Activated CD4-positive, alpha-beta T cell treated with anti-CD3 and anti-CD28 coated beads for 48 hours (primary cell): Measurements from ENCODE around the gene PLEKHO2.
"Not testable (repeated sequence)": the region's sequence is repeated elsewhere in the genome, so short reads cannot be mapped to it uniquely, and the experiment has no call there.

Experiments
- DNase-seq: peaks from one replicate; pipeline ENCODE4 v3.0.0-alpha.2; 2020

PLEKHO2 gene, protein sequence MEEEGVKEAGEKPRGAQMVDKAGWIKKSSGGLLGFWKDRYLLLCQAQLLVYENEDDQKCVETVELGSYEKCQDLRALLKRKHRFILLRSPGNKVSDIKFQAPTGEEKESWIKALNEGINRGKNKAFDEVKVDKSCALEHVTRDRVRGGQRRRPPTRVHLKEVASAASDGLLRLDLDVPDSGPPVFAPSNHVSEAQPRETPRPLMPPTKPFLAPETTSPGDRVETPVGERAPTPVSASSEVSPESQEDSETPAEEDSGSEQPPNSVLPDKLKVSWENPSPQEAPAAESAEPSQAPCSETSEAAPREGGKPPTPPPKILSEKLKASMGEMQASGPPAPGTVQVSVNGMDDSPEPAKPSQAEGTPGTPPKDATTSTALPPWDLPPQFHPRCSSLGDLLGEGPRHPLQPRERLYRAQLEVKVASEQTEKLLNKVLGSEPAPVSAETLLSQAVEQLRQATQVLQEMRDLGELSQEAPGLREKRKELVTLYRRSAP

DNA sequence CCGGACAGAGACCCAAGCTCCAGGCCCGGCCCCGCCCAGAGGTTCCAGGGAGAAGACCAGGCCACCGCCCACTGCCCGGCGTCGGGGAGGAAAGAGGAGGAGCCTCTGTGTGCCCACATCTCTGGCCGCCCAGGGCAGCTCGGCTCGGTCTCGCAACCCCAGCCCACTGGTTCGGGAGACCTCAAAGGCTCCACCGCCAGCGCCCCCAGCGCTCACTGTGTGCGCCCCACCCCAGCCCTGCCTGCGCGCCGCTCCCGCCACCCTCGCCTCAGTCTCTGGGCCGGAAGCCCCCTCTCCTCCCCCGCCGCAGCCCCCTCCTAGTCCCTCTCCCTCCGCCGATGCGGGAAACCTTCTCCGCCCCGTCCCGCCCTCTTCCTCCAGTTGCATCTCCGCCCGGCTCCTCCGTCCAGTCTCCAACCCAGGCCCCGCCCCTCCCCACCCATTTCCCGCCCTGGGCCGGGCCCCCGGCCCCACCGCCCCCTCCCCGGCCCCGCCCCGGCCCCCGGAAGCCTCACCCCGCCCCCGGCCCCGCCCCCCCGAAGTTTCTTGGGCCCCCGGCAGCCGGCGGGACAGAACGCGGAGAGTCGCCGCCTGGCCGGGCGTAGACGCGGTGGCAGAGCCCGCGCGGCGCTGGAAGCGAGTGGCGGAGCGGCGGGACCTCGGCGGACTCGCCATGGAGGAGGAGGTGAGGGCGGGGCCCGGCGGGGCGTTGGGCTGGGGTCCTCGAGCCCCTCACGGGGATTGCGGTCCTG, at the start of gene PLEKHO2:
Gene PLEKHO2 (plus strand): TSS at position 572 of the 752 bp plus-strand sequence. CDS start 102 bp downstream, at position 674.
- peak; percentile 86 for DNase-seq

DNA sequence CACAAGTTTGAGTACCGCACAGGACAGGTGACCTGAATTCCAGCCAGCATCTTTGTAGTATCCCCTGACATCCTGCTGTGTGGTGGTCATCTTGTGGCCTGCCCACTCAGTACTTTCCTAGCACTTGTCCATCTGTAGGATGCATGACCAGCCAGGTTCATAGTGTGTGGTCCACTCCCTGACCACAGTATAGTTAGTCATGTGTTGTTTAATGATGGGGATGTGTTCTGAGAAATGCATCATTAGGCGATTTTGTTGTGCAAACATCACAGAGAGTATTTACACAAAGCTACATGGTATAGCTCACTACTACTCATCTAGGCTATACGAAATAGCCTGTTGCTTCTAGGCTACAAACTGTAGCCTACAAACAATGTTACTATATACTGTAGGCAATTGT, 49.4 kb upstream of the PLEKHO2 start:
- no peak for DNase-seq

DNA sequence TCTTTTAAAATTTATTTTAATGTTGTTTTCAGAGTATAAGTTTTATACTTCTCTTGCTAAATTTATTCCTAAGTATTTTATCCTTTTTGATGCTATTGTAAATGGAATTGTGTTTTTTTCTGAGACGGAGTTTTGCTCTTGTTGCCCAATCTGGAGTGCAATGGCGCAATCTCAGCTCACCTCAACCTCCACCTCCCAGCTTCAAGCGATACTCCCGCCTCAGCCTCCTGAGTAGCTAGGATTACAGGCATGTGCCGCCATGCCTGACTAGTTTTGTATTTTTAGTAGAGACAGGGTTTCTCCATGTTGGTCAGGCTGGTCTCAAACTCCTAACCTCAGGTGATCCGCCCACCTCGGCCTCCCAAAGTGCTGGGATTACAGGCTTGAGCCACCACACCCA, 46.4 kb upstream of the PLEKHO2 start:
- not testable (repeated sequence) for DNase-seq

DNA sequence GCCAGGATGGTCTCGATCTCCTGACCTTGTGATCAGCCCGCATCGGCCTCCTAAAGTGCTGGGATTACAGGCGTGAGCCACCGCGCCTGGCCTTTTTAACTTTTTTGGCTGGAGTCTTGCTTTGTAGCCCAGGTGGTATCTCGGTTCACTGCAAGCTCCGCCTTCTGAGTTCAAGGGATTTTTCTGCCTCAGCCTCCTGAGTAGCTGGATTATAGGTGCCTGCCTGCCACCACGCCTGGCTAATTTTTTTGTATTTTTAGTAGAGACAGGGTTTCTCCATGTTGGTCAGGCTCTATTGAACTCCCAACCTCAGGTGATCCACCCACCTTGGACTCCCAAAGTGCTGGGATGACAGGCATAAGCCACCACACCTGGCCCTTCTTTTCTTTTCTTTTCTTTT, 45.8 kb upstream of the PLEKHO2 start:
- not testable (repeated sequence) for DNase-seq

DNA sequence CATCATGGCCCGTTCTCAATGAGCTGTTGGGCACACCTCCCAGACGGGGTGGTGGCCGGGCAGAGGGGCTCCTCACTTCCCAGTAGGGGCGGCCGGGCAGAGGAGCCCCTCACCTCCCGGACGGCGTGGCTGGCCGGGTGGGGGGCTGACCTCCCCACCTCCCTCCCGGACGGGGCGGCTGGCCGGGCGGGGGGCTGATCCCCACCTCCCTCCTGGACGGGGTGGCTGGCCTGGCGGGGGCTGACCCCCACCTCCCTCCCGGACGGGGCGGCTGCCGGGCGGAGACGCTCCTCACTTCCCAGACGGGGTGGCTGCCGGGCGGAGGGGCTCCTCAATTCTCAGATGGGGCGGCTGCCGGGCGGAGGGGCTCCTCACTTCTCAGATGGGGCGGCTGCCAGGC, 42.8 kb upstream of the PLEKHO2 start:
- DNase-seq = not testable (repeated sequence)

DNA sequence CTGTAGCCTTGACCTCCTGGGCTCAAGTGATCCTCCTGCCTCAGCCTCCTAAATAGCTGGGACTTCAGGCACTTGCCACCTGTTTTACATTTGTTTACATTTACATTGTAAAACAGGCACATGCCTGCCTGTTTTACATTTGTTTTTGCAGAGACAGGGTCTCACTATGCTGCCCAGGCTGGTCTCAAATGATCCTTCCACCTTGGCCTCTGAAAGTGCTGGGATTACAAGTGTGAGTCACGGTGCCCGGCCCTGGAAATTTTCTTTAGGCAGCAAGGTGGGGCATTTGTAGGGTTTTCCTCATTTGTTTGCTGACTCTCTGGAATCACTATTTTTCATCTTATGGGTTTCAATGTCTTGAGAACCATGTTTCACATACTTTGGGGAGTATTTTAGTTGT, 41.2 kb upstream of the PLEKHO2 start:
- no peak for DNase-seq

DNA sequence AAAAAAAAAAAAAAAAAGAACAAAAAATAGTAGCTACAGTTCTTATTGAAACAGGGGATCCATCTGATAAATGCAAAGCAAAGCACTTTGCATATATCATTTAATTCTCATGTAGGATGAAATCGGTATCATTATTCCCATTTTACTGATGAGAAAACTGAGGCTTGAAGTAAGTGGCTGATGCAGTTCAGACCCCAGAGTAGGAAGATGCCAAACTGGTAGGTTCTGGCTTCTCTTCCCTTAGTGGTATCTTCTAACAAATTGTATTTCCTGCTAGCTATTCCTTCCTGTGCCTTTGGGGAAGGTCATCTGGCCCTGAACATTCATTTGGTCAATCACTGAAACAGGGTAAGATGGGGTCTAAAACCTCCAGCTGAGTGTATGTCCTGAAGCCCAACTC, 38.2 kb upstream of the PLEKHO2 start:
- no peak for DNase-seq

DNA sequence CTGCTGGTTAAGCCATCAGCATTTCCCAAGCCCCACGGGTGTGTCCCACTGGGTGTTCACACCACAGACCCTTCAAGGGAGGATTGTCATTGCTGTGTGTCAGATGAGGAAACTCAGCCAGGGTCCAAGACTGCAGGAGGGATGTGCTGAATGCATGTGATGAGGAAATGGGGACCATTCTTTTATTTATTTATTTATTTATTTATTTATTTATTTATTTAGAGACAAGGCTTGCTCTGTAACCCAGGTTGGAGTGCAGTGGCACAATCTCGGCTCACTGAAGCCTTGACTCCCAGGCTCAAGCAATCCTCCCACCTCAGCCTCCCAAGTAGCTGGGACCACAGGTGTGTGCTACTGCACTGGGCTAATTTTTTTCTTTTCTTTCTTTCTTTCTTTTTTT, 37.1 kb upstream of the PLEKHO2 start:
- no peak for DNase-seq

DNA sequence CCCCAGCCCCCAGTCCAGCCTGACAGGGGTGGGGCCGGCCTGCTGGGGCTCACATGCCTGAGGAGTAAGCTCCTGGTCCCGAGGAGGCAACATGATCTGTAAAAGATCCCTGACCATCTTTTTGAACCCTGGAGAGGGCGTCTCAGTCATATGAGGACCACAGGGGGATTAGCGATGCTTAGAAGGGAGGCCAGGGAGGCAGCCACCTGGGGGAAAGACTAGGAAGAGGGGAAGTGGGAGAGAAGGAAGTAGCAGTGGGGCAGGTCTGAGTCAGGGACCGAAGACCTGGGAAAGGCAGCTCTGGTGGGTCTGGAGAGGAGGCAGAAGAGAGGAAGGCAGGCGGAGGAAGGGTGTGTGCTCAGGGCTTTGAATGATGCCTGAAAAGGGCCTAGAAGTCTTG, 35.2 kb upstream of the PLEKHO2 start:
- DNase-seq = no peak

DNA sequence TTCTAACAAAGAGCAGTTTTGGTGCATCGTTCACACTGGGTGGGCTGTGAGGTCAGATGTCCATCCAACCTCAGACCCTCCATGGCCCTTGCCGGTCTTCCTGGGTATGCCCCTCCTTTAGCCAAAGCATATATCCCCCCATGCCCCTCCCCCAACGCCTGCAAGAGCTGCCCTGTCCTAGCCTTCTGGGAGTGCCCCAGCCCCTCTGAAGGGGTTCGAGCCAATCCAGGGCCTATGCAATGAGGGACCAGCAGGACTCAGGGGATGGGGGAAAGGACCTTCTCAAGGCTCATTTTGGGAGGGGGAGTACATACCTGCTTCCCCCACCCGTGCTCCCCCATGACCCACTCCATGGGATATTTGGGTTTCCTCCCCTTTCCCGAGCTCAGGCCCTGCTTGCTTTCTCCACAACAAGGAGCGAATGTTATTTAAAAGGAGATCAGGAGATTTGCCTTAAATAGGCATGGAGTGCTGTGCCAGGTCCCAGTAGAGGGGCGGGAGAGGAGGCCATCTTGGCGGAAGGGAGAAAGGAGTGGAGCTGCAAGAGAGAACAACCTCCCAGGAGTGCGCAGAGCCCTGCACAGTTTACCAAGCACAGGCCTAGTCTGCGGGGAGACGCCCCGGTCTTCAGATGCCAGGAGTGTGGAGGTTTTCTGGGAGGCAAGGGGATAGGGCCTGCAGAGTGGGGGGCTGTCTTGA, 34.5 kb upstream of the PLEKHO2 start:
- DNase-seq = no peak

DNA sequence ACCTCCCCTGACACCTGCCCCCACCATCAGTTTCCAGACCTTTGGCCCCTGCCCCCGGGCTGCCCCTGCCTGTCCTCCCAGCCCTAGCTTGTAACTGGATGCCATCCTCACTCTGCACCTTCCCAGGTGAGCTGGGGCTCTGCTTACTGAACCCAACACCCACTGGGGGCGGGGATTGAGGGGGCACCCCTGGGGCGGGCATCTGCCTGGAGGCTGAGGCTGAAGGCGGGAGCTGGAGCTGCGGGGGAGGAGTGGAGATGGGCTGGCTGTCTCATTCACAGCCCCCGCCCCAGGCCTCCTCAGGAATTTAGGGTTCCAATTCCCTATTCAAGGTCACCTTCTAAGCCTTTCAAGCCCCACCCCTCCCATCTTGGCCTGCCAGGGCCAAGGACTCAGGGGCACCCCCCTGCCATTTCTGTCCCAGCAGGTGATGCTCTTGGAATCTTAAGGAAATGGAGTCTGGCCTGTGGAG, 33.9 kb upstream of the PLEKHO2 start:
- no peak for DNase-seq

DNA sequence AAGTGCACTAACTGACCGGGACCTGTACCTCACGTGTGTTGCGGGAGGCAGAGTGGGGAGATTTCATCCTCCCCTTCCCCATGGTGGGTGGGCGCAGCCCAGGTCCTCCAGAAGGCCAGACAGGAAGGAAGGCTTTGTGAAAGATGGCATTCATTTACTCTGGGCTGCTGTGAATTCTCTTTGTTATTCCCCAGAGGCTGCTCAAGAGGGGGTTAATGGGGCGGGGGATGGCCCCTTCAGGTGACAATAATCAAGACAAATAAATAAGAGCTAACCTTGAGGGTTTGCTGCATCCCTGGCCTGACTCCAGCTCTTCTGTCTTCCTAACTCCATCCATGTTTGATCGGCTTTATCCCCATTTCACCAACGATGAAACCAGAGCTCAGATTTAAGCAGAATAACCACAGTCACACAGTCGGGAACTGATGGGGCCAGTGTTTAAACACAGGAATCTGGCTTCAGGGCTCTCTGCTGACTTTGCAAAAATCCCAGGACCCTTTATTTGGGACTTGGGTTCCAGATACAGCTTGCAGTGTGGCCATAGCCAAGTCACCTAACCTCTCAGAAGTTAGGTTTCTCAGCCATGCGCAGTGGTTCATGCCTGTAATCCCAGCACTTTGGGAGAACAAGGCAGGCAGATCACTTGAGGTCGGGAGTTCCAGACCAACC, 32.8 kb upstream of the PLEKHO2 start:
- no peak for DNase-seq

DNA sequence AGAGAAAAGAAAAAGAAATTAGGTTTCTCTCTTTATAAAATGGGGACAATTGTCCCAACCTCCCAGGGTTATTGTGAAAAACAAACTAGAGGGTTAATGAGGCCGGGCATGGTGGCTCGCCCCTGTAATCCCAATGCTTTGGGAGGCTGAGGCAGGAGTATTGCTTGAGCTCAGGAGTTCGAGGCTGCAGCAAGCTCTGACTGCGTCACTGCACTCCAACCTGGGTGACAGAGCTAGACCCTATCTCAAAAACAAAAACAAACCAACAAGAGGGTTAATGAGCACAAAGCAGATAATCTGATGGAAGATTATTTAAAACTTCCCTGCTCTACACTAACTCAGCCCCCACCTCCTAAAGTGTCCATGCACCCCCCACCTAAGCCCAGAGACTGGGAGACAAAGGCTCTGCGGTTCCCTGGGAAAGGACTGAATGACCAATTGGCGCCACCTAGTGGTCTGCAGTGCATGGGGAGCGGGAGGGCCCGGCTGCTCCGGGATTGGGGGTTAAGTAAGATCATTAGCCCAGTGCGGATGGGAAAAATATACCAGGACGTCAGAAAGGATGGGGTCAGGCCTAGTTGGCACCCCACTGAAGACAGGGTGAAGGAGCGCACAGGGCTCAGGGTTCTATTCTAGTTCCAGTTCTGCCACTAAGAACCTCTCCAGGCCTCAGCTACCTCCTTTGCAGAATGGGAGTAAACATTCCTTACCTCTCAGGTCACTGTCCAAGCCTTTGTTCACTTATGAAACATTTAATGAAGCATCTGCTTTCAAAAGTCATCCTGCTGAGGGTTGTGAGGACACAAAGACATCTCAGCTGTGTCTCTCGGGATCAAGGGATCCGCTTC, 31.8 kb upstream of the PLEKHO2 start:
- DNase-seq = peak; percentile 82

DNA sequence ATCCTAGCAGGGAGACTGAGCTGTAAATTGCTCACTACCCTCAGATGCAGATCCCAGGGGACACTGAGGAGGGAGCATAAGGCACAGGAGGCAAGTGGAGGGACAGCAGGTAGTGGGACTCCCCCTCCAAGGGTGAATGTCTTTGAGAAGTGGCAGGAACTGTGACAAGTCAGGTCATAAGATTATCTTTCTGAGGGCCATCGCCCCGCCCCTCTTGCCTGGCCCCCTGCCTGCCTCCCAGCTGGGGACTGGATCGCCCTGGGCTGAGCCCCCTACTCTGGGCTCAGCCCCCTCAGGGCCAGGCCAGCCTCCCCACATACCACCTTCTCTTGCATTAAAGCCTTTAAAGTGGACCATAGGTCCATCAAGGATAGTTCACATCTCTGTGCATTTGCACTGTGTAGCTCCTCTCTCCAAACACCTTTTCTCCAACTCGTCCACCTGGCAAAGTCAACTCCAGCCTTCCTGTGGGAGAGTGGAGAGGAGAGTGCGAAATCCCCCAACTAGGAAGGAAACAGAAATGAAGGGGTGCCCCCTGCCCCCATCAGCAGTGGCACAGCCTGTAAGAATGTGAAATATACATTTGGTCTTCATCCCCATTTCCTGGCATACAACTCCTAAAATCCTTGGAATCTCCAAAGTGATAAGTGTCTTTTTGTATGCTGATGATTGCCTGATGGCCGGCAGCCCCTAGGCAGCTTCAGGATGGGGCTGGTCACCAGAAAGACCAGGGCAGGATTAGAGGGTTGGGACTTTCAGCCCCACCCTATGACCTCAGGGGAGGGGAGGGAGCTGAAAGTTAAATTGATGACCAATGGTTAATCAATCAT, 31.0 kb upstream of the PLEKHO2 start:
- no peak for DNase-seq

DNA sequence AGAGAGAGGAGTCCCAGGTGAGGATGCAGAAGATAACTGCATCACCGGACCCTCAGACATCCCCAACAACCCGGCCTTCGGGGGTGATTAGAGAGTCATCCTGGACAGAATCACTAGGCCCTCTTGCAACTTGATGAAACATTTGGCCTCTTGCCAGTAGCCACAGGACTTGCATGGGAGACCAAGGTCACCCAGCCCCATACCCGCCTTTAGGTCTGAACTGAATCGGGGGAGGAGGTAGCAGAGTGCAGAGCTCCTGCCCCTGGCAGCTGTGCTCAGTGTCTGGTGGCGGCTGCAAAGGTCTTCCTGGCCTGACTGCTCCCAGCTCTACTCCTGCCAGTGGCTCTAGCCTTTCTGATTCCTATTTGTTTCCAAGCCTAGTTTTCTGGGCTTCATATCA, 28.6 kb upstream of the PLEKHO2 start:
- DNase-seq = no peak

DNA sequence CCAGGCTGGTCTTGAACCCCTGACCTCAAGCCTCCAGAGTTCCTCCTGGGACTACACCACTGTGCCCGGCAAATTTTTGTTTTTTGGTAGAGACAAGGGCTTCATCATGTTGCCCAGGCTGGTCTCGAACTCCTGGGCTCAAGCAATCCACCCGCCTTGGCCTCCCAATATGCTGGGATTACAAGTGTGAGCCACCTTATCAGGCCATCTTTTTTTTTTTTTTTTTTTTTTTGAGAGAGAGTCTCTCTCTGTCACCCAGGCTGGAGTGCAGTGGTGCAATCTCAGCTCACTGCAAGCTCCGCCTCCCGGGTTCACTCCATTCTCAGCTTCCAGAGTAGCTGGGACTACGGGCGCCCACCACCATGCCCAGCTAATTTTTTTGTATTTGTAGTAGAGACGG, 27.4 kb upstream of the PLEKHO2 start:
- not testable (repeated sequence) for DNase-seq

DNA sequence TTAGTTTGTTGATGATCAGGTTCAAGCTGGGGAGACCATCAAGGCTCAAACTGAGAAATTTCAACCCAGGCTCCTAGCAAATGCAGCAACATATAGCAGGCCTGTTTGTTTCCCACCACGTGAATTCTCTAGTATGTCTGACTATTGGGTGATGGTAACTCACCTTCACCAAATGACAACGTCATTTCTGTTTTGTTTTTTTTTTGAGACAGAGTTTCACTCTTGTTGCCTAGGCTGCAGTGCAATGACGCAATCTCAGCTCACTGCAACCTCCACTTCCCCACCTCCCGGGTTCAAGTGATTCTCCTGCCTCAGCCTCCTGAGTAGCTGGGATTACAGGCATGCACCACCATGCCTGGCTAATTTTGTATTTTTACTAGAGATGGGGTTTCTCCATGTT, 26.8 kb upstream of the PLEKHO2 start:
- not testable (repeated sequence) for DNase-seq

DNA sequence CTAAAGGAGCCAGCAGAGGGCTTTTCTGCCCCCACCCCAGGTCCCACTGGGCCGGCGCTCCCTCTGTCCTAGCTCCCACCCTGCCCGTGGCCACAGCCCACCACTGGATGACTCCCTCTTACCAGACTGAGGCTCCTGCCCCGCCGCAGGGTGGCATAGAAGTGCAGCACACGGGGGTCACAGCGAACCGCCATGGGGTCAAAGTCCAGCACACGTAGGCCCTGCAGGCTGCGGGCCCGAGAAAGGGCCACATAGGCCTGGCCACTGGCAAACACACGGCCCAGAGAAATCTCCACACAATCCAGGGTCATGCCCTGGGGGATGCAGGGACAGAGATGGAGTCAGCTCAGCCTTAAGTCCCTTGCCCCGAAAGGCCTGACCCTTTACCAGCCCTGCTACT, 25.3 kb upstream of the PLEKHO2 start:
- DNase-seq = no peak

DNA sequence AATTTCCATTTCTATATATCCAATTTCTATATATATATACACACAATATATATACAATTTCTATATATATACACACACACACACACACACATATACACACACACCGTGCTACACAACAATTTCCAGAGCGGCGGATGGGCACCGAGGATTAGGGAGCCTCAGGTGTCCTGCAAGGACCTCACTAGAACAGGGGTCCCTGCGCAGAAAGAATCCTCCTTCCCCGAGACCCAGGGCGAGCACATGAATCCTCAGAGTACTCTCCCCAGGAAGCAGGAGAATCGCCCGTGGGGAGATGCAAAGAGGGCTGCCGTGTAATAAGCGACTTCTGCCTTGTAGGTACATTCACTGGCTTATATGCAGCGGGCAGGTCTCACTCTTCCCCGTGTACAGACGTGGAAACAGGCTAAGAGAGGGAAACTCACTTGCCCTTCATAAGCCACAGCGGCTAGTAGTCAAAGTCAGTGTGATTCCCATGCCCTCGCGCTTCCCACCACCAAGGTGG, 16.7 kb upstream of the PLEKHO2 start:
- DNase-seq = no peak

DNA sequence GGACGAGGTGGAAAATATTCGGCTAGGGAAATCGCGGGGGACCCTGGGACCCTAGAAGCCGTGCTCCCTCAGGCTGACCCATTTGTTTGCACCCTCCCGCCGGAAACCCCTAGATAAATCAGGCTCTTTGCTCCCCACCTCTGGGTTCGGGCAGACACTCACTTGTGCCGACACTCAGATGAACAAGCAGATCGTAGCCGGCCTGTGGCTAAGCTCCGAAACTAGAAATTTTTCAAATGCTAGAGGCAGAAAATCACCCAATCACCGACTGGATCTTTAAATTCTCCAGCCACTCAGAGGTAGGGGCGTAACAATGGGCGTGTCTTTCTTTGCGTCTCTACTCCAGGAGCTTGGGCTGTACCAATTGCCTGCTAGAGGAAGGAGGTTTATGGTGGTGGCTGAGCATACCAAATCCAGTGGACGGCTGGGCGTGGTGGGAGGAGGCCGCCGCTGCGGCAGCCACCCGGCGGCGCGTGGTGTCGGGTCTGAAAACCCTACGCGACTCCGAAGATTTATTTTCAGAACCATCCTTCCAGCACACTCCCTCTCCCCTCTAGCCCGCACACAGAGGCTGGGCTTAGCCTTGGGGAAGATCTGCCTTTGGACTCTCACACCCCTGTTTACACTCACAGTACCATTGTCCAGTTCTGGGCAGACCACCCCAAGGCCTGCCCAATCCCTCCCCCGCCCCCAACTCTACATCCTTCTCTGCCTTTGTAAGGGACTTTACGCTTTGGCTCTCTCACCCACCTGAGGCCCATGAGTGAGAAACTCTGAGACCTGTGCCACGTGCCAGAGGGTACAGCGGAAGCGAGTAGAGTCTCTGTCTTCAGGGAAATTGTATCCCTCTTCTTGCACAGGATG, 16.1 kb upstream of the PLEKHO2 start, which contains the start of gene PIF1:
Gene PIF1 (minus strand): TSS at position 217 of the 864 bp plus-strand sequence. CDS start 1,312 bp downstream, outside the sequence.
- peak; percentile 93 for DNase-seq
